ENCODE measurements around the gene PACS2. TPM values are rescaled to one million over a fixed set of nuclear protein-coding genes. Genes with fewer than 3 reads are reported as not detected.

The PACS2 gene
- total RNA-seq, 1 experiment from 2014 or later: 100 TPM

DNA sequence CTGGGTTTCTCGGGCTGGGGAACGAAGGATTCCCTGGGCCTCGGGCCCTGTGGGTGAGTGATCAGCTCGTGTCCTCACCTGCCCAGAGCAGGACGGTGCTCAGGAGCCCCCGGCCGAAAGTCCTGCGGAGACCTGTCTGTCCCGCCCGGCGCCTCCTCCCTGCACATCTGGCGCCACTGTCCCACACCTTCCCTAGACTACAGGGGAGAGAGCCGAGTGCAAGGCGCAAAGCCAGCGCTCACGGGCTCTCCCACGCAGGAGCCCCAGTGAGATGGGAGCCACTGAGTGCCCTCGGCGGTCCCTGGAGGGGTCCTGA, 70.7 kb downstream of the PACS2 start (continued):
- no peak for TF ChIP-seq FOXP4 (CRISPR knock-in tag; IDR thresholded peaks at IDR 0.05)
- TF ChIP-seq ELF4 (CRISPR knock-in tag; IDR thresholded peaks at IDR 0.05; ENCODE audit: low read depth): no peak
- TF ChIP-seq, protein P1, sequence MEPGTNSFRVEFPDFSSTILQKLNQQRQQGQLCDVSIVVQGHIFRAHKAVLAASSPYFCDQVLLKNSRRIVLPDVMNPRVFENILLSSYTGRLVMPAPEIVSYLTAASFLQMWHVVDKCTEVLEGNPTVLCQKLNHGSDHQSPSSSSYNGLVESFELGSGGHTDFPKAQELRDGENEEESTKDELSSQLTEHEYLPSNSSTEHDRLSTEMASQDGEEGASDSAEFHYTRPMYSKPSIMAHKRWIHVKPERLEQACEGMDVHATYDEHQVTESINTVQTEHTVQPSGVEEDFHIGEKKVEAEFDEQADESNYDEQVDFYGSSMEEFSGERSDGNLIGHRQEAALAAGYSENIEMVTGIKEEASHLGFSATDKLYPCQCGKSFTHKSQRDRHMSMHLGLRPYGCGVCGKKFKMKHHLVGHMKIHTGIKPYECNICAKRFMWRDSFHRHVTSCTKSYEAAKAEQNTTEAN (CRISPR knock-in tag; IDR thresholded peaks at IDR 0.05): no peak
- no peak for TF ChIP-seq ZNF416 (CRISPR knock-in tag; IDR thresholded peaks at IDR 0.05)
- TF ChIP-seq PRRX2 (CRISPR knock-in tag; IDR thresholded peaks at IDR 0.05): no peak
- TF ChIP-seq ZBTB21 (CRISPR knock-in tag; IDR thresholded peaks at IDR 0.05; ENCODE audit: borderline replicate concordance): no peak
- TF ChIP-seq, protein P2, sequence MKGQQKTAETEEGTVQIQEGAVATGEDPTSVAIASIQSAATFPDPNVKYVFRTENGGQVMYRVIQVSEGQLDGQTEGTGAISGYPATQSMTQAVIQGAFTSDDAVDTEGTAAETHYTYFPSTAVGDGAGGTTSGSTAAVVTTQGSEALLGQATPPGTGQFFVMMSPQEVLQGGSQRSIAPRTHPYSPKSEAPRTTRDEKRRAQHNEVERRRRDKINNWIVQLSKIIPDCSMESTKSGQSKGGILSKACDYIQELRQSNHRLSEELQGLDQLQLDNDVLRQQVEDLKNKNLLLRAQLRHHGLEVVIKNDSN (CRISPR knock-in tag; IDR thresholded peaks at IDR 0.05): no peak
- TF ChIP-seq USF2 (CRISPR knock-in tag; IDR thresholded peaks at IDR 0.05): no peak
- no peak for TF ChIP-seq CREB1 (CRISPR knock-in tag; IDR thresholded peaks at IDR 0.05)
- TF ChIP-seq MAX (CRISPR knock-in tag; IDR thresholded peaks at IDR 0.05): no peak
- no peak for TF ChIP-seq GABPB1 (CRISPR knock-in tag; IDR thresholded peaks at IDR 0.05)

DNA sequence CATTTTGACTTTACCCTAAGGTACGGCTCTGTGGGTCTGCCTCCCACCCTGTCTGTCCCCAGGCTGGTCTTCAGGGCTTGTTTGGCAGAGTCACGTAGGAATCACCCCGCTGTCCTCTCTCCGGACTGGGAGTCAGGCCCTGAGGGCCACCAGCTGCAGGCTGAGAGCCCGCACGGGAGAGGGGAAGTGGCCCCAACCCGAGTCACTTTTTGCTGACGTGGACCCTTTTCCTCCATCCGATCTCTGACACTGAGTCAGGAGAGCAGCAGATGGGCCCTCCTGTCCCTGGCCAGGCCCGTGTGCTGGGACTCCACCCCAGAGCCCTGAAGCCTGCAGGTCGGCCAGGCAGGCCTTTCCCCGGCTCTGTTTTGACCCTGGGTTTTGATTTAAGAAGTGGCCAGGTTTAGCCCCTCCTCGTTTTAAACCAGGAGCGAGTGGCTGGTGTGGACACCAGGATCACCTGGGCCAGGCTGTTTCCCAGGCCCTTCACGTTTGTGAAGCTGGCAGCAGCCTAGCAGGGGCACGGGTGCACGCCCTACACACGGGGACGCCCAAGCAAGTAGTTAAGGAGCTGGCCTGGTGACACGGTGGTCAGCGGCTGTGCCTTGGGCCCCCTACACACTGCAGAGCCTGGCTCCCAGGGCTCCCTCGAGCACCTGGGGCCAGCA, 71.3 kb downstream of the PACS2 start:
- H3K27me3 Mint-ChIP-seq (ENCODE audit: low read depth): no peaks in the 10 kb centered on the region
- TF ChIP-seq ZNF425 (CRISPR knock-in tag; conservative IDR thresholded peaks at IDR 0.05) (no peak), ZNF532 (CRISPR knock-in tag; IDR thresholded peaks at IDR 0.05; ENCODE audit: borderline replicate concordance) (no peak), TEAD1 (CRISPR knock-in tag; IDR thresholded peaks at IDR 0.05) (no peak), ATF3 (CRISPR knock-in tag; conservative IDR thresholded peaks at IDR 0.05) (no peak)
- H3K4me1 Mint-ChIP-seq: no peaks in the 10 kb centered on the region
- ATAC-seq (no peak), DNase-seq (ENCODE audit: low spot score) (no peak)
- no peak overlapping the region for H3K4me3 Mint-ChIP-seq
- peaks cover 16% of the 10 kb centered on the region for H3K36me3 Mint-ChIP-seq
- CTCF ChIA-PET: no interaction called here
- no peak overlapping the region for H3K27ac Mint-ChIP-seq
- H3K9me3 Mint-ChIP-seq: no peaks in the 10 kb centered on the region
- POLR2A ChIA-PET: no interaction called here
